ENCODE measurements around the gene DNAJC17.

Gene DNAJC17

DNA sequence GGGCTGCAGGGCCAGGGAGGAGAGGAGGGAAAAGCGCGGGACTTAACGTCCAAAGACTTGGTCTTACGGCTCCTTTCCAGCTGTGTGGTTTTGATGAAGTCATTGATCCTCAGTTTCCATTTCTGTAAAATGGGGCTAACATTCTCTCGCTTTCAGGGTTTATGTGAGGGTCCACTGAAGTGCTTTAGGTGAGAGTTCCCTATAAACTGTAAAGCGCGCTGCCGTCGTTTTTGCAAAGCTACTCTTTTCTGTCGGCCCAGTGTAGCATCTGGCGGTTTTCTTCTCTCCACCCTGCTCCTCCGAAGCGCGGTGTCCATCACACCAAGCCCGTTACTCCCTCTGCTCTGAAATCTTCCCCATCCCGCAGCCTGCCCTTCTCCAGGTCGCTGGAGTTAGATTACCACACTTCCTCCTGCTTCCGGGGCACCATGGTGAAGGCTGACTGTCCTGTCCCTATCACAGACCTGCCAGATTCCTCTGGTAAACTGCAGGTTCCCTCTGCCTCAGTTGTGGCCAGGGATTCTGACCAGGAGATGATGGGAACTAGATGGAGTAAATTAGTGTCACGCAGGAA is 702 bp upstream of the DNAJC17 start:
- TF ChIP-seq, protein P1, sequence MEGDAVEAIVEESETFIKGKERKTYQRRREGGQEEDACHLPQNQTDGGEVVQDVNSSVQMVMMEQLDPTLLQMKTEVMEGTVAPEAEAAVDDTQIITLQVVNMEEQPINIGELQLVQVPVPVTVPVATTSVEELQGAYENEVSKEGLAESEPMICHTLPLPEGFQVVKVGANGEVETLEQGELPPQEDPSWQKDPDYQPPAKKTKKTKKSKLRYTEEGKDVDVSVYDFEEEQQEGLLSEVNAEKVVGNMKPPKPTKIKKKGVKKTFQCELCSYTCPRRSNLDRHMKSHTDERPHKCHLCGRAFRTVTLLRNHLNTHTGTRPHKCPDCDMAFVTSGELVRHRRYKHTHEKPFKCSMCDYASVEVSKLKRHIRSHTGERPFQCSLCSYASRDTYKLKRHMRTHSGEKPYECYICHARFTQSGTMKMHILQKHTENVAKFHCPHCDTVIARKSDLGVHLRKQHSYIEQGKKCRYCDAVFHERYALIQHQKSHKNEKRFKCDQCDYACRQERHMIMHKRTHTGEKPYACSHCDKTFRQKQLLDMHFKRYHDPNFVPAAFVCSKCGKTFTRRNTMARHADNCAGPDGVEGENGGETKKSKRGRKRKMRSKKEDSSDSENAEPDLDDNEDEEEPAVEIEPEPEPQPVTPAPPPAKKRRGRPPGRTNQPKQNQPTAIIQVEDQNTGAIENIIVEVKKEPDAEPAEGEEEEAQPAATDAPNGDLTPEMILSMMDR (IDR thresholded peaks at IDR 0.05; ENCODE audit: low read depth, low read length, missing control alignments) = no peak
- peak overlapping the region; percentile 78 for H3K4me3 ChIP-seq (replicated peaks; ENCODE audit: low read depth, low read length)
- no peak for DNase-seq (ENCODE audit: extremely low read depth, low read depth)

DNA sequence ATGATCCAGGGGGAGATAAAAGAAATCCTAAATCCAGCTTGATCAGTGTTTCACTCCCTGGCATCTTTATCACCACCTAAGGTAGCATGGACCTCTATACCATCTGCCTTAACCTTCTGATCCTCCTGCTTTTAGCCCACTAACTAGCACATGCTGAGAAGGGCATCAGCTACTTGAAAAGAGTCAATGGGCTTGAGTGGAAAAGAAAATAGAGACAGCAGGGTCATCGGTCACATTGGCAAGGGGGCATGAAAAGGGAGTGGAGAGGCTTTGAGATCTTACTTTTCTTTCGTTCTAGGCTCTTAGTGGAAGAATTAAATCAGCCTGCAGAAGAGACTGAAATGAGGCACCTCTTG is 623 bp downstream of the DNAJC17 start:
- peak overlapping the region; percentile 78 for H3K4me3 ChIP-seq (replicated peaks; ENCODE audit: low read depth, low read length)
- DNase-seq (ENCODE audit: extremely low read depth, low read depth) = no peak
- TF ChIP-seq, protein P1 (IDR thresholded peaks at IDR 0.05; ENCODE audit: low read depth, low read length, missing control alignments) = no peak

DNA sequence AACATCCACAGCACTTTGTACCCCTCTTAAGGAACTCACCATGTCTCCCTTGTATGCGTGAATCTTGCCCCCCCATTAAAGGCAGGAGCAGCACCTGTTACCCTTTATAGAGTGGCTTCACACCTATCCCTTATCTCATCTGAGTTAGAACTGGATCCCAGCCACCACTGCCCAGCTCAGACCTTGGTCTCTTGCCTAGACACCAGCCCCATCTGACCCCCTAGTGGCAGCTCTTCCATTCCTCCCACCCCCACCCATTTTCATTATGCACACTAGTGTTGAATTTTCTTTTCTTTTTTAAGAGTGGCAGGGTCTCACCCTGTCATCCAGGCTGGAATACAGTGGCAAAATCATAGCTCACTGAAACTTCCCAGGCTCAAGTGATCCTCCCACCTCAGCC is 3.6 kb downstream of the DNAJC17 start:
- TF ChIP-seq, protein P1 (IDR thresholded peaks at IDR 0.05; ENCODE audit: low read depth, low read length, missing control alignments) = no peak
- no peak overlapping the region for H3K4me3 ChIP-seq (replicated peaks; ENCODE audit: low read depth, low read length)
- DNase-seq (ENCODE audit: extremely low read depth, low read depth) = no peak

DNA sequence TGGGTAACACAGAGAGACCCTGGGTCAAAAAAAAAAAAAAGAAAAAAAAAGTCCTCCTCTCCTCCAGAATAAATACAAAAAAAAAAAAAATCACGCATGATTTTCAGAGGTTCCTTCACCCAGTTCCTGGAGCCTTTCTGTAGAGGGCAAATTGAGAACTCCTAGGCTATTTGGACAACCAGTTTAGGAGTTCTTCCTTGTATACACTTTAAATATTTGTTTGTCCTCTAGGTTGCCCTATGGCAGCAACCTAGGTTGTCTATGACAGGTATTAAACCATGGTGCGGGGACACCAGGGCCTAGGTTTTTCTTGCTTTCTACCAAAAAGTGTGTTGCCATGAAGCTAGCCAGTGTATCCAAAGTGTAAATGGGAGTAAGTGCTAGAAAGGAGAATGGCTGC is 4.2 kb downstream of the DNAJC17 start:
- TF ChIP-seq, protein P1 (IDR thresholded peaks at IDR 0.05; ENCODE audit: low read depth, low read length, missing control alignments) = no peak
- no peak for DNase-seq (ENCODE audit: extremely low read depth, low read depth)
- H3K4me3 ChIP-seq (replicated peaks; ENCODE audit: low read depth, low read length) = no peak overlapping the region

DNA sequence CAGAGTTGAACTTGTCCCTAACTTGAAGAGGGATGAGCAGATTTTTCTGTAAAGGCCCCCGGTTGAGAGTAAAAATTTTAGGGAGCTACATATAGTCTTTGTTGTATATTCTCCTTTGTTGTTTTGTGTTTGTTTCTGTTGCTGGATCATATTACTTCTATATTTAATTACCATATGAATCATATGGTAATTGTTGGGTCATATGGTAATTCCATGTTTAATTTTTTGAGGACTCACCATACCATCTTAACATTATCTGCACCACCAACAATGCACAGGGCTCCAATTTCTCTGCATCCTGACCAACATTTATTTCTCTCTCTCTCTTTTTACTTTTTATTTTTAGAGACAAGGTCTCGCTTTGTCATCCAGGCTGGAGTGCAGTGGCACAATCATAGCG is 7.8 kb downstream of the DNAJC17 start:
- TF ChIP-seq, protein P1 (IDR thresholded peaks at IDR 0.05; ENCODE audit: low read depth, low read length, missing control alignments) = no peak
- DNase-seq (ENCODE audit: extremely low read depth, low read depth) = no peak
- no peak overlapping the region for H3K4me3 ChIP-seq (replicated peaks; ENCODE audit: low read depth, low read length)

DNA sequence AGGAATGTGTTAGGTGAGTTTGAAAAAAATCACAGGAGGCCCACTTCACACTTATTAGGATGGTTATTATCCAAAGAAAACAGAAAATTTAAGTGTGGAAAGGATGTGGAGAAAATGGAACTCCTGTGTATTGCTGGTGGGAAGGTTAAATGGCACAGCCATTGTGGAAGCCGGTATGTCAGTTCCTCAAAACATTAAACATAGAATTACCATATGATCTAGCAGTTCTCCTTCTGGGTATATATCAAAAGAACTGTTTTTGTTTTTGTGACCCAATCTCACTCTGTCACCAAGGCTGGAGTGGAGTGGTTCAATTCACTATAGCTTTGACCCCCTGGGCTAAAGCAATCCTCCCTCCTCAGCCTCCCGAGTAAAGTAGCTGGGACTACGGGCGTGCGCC is 10.8 kb downstream of the DNAJC17 start:
- no peak overlapping the region for H3K4me3 ChIP-seq (replicated peaks; ENCODE audit: low read depth, low read length)
- no peak for DNase-seq (ENCODE audit: extremely low read depth, low read depth)
- TF ChIP-seq, protein P1 (IDR thresholded peaks at IDR 0.05; ENCODE audit: low read depth, low read length, missing control alignments) = no peak

DNA sequence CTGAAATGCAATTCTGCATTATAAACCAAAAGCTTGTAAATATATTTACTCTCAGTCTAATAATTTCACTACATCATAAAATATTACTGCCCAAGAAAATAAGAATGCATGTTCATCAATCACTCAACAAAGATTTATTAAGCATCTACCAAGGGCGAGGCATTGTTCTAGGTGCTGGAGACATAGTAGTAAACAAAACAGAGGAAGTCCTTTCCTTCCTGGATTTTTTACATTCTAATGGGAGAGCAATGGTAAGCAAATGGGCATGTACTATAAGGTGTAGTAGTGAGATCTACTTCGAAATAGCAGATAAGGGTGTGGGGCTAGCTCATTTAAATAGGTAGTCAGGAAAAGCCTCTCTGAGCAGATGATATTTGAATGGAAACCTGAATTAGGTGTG is 11.2 kb downstream of the DNAJC17 start:
- no peak overlapping the region for H3K4me3 ChIP-seq (replicated peaks; ENCODE audit: low read depth, low read length)
- TF ChIP-seq, protein P1 (IDR thresholded peaks at IDR 0.05; ENCODE audit: low read depth, low read length, missing control alignments) = no peak
- no peak for DNase-seq (ENCODE audit: extremely low read depth, low read depth)

Data from HFF-Myc (cell line).